Cerebellar cortex (tissue), 1 donor: ENCODE results near the gene GDF11.

Experiments
- DNase-seq: peaks from one replicate; pipeline ENCODE4 v3.0.0-alpha.2; 2015; ENCODE audit warnings: low spot score

The GDF11 gene

GRCh38 chr12:55723516-55724225 lies 19.3 kb upstream of the GDF11 start:
- no peak for DNase-seq

- DNase-seq, result peak; percentile 70
These were observed 18.5 kb upstream of the GDF11 start for GRCh38 chr12:55724226-55724939.

DNA sequence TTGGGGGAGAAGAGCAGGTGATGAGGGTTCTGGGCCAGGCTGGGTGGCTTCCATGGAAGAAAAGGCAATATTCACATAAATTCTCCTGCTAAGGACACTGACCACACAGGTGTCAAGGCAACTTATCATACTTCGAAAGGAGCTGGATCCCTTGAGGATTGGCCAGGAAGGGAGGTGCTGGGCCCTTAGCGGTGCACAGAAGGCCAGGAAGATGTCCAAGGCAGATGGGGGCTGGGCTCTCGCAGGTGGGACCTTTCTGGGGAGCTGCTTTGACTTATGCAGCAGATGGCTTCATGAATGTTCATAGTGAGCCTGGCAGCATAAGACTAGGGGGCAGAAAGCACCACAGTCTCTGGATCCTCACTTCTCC lies 18.0 kb upstream of the GDF11 start:
- DNase-seq, result no peak

DNA sequence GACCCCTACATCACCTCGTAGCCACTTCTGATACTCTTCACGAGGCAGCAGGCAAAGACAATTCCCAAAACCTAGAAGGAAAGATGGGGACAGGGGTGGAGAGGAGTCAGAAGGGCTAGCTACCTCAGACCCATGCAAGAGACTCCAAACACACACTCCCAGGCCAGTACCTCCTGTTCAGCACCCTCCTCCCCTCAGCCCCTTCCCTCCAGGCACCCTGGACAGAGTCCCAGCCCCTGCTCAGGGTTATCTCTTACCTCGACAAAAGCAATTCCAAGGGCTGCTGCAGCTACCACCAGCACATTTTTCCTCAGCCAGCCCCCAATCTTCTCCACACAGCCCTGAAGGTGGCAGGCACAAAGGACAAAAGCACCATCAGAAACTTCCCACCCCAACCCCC lies 17.4 kb upstream of the GDF11 start:
- DNase-seq, result no peak

- DNase-seq, result no peak
These were observed 16.0 kb upstream of the GDF11 start for GRCh38 chr12:55726971-55727370.

DNA sequence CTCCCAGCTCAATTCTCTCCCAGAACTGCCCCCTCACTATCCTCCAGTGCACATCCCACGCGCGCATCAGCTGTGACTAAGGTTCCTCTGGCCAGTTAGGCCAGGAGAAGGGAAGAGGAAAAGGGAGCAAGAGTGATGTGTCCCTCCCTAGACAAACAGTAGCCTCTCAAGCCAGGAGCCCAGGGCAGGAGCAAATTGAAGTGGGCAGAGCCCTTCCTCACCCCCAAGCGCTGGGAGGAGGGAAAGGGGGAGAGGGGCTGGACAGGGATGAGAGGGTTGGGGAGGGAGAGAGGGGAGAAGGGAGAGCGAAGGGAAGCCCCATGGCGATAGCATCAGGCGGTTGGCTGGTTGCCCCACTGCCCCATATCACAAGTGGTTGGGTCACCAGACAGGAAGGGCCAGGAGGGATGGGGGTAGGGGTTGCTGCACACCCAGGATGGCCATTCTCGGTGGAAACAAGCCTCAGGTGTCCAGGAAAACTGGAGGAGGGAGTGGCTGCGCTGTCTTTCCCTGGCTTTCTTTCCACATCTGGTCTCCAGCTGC lies 15.2 kb upstream of the GDF11 start:
- DNase-seq, result no peak

- no peak for DNase-seq
These were observed 14.6 kb upstream of the GDF11 start for GRCh38 chr12:55728186-55728938.

DNA sequence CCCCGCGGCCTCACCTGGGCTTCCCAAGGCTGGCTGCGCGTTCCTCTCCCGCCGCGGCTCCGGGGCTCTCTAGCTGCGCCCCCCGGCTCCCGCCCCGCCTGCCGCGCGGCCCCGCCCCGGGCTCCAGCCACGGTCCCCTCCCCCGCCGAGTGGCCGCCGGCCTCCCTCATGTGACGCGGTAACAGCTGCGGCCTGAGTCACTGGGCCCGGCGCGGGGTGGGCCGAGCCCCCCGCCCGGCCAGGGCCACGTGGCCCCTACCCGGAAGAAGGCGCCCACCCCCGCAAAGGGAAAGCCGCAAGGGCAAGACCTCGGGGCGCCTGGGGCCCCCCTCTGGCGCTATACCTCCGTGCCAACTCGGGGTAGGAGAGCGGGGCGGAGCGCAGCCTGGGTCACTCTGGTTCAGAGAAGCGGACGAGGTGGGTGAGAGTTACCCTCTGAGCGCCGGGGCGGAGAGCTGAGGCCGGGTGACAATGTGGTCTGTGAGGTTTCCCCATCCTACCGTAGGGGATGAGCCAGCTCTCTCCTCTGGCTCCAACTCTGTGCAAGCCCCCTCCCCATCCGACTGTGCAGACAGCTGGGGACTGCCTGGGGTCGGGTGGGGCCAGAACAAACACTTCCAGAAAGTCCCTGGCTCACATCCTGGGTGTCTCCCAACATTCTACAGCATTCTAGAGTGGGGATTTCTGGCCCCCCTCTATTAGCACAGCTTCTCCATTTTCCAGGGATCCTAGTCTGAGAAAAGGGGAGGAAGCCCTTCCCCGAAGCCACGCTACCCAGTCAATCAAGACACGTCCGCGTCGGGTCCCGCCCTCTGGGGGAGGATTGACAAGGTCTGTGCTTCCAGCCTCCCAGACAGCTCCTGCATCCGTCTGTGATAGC lies 13.7 kb upstream of the GDF11 start, which contains the start of gene CD63:
Gene CD63, minus strand, starts transcription at position 71 of the 880 bp plus-strand sequence. CDS start 668 bp downstream, outside the sequence.
- peak; percentile 93 for DNase-seq

- DNase-seq, result peak; percentile 75
These were observed 12.8 kb upstream of the GDF11 start for GRCh38 chr12:55729819-55730818.

DNA sequence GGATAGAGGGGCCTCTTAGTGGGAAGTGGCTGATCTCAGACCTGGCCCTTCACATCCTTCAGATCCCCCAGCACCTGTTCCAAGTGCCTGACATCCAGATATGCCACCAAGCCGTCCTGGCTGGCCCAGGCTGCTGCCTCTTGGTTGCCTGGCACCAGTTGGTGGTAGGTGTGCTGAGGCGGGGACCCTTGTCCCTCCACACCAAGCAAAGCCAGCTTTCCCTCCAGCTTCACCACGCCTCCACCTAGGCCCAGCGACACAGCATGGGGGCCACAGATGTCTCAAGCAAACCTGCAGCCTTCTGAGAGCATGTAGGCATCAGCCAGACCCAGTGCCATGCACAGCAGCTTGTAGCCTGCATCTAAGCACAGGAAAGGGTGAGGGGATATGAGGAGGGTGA lies 10.6 kb upstream of the GDF11 start:
- DNase-seq, result no peak

DNA sequence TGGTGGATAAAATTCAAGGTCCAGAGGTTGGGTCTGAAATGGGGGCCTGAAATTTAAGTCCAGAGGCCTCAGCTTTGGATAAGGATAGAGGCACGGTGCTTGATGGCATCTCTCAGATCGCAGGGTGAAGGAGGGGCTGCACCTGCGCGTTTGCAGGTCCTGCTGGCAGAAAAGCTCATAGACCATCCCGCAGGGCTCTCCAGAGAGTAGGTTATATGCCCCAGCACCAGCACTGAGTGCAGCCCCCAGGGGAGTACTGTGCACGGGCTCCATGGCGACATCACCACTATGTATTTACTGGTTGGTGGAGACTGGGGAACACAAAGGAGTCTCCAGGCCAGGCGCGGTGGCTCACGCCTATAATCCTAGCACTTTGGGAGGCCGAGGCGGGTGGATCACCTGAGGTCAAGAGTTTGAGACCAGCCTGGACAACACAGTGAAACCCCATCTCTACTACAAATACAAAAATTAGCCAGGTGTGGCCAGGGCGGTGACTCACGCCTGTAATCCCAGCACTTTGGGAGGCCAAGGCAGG lies 9.8 kb upstream of the GDF11 start:
- no peak for DNase-seq

DNA sequence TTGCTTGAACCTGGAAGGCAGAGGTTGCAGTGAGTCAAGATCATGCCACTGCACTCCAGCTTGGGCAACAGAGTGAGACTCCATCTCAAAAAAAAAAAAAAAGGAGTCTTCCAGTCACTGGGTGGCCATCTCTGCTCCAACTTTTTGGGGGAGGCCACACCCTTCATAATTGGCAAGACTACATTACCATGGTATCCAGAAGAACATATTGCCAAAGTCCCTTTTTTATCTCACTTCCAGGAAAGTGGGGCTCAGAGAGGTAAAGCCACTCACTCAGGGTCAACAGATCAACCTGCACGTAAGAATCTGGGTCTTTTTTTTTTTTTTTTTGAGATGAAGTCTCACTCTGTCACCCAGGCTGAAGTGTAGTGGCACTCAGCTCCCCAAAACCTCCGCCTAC lies 9.1 kb upstream of the GDF11 start:
- no peak for DNase-seq

GRCh38 chr12:55734595-55734994 lies 8.3 kb upstream of the GDF11 start:
- DNase-seq, result no peak

- no peak for DNase-seq
These were observed 6.8 kb upstream of the GDF11 start for GRCh38 chr12:55736076-55736475.

DNA sequence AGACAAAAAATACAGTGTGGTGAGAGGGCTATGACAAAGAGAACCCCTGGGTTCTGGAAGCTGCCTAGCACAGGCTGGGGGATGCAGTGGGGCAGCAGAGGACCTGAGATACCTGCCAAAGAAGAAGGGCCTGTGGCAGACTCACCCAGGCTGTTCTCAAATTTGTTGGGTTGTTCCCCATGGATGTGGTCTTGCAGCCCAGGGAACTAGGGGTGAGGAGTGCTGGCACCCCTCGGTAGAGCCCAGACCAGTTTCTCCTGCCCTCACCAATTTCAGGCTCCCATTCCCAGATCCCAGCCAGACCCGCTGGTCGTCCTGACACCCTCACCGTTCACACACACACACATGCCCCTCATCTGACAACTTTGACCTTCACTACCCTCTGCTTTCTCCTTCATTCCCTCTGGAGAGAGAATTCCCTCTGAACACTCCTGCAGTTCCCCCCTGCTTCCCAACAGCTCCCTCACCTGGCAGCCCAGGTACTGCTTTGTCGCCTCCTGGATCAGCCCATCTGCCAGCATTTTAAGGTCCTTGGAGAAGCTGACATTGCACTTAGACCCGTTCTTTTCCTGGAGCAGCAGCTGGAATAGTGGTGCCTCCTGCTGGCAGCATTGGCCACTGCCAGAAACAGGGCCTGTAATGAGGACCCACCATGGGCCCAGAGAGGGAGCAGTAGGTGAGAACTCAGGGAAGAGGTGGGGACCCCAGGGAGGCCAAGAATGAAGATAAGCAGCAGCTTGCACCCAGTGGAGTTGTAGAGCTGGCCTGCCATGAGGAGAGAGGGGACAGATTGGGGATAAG lies 5.9 kb upstream of the GDF11 start:
- DNase-seq, result peak; percentile 82

DNA sequence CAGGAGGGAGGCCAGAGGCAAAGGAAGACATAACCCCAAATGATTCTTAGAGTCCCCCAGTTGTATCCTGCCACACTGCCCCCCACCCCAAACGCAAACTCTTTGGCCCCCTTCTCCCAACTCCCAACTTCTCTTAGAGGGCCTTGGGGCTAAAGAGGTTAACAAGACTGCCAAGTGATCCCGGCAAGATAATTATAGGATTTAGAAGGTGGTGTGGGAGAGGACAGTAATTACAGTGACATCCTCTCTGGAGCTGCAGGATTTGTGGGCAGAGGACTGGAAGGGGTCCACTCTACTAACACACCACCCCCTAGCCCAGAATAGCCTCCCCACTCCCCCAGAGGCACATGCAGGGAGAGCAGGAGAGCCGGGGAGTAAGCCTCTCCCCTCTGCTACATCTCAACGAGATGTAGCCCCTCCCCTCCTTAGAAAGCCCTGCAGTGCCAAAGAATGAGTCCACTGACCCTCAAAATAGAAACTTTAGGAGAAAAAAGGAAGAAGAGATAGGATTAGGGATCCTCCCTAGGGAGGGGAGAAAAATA lies 5.3 kb upstream of the GDF11 start:
- no peak for DNase-seq

- DNase-seq, result peak; percentile 96
These were observed 4.5 kb upstream of the GDF11 start for GRCh38 chr12:55738123-55739024.

GRCh38 chr12:55739025-55739378 lies 3.9 kb upstream of the GDF11 start:
- no peak for DNase-seq
